PFSK-1 (cell line): ENCODE data around the gene CMTM6.

Source experiments
- POLR2AphosphoS5 ChIP-seq: IDR thresholded peaks from 2 replicates; pipeline ENCODE4 v1.6.1; 2012; ENCODE audit warnings: low read depth, mild to moderate bottlenecking, control low read depth, low read length, moderate library complexity
- SIN3A ChIP-seq: IDR thresholded peaks from 2 replicates; pipeline ENCODE4 v1.6.1; 2012; ENCODE audit warnings: mild to moderate bottlenecking, low read length, moderate library complexity, borderline replicate concordance; ENCODE audit not compliant: insufficient read depth
- TAF1 ChIP-seq: IDR thresholded peaks from 2 replicates; pipeline ENCODE4 v1.6.1; 2012; ENCODE audit warnings: low read length, control low read depth, borderline replicate concordance; ENCODE audit not compliant: insufficient read depth
- TF ChIP-seq, protein P1 (sequence below), 2 experiments: IDR thresholded peaks; 2 replicates each; pipeline versions ENCODE4 v1.6.1 to v1.8.0; 2011 to 2012; ENCODE audit warnings: low read depth in 2 of 2, low read length in 2 of 2, control low read depth in 1 of 2, inconsistent platforms in 1 of 2, mild to moderate bottlenecking in 1 of 2, moderate library complexity in 1 of 2; ENCODE audit not compliant: insufficient read depth in 1 of 2

DNA sequence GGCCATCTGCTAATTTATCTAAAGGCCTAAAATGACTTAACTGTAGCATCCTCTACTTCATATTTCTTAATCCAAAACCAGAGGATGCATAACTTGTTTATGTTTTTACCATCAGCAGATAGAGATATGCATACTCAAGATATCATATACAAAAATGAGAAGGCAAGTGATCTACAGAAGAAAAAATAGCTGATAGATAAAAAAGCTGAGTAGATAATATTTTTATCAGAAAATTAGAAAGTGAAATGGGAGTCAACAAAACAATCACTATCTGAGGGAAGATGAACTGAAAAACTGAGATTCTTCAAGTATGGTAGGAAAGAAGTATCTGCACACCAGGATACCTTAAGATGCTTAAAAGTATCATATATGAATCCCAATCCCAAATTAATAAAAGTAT, 42.7 kb upstream of the CMTM6 start:
- TF ChIP-seq POLR2AphosphoS5 (no peak), TAF1 (no peak), SIN3A (no peak)
- TF ChIP-seq, protein P1, sequence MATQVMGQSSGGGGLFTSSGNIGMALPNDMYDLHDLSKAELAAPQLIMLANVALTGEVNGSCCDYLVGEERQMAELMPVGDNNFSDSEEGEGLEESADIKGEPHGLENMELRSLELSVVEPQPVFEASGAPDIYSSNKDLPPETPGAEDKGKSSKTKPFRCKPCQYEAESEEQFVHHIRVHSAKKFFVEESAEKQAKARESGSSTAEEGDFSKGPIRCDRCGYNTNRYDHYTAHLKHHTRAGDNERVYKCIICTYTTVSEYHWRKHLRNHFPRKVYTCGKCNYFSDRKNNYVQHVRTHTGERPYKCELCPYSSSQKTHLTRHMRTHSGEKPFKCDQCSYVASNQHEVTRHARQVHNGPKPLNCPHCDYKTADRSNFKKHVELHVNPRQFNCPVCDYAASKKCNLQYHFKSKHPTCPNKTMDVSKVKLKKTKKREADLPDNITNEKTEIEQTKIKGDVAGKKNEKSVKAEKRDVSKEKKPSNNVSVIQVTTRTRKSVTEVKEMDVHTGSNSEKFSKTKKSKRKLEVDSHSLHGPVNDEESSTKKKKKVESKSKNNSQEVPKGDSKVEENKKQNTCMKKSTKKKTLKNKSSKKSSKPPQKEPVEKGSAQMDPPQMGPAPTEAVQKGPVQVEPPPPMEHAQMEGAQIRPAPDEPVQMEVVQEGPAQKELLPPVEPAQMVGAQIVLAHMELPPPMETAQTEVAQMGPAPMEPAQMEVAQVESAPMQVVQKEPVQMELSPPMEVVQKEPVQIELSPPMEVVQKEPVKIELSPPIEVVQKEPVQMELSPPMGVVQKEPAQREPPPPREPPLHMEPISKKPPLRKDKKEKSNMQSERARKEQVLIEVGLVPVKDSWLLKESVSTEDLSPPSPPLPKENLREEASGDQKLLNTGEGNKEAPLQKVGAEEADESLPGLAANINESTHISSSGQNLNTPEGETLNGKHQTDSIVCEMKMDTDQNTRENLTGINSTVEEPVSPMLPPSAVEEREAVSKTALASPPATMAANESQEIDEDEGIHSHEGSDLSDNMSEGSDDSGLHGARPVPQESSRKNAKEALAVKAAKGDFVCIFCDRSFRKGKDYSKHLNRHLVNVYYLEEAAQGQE (IDR thresholded peaks at IDR 0.05; ENCODE audit: insufficient read depth in 1 of 2, low read depth in 2 of 2, low read length in 2 of 2) = no peak
